ENCODE results near the gene ITGA6. TPM values are rescaled to one million over a fixed set of nuclear protein-coding genes. Genes with fewer than 3 reads are reported as not detected.
"Not testable (repeated sequence)": the region's sequence is repeated elsewhere in the genome, so short reads cannot be mapped to it uniquely, and the experiment has no call there.

Gene ITGA6
- total RNA-seq, 1 experiment from 2014 or later = 75.9 TPM

DNA sequence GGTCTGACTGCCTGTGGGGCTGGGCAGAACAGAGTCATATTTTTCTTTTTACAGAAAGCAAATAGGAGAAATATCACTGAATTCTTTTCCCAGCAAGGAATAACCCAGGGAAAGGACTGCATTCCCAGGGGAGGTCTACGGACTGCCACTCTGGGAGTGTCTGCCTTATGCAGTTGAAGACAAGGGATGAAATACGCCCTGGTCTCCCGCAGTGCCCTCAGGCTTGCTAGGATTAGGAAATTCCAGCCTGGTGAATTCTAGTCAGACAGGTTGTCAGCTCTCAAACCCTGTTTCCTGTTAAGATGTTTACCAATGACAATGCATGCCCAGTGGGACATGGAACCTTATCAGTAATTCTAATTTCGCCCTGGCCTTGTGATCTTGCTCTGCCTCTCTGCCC, 98.2 kb downstream of the ITGA6 start:
- no peak overlapping the region for H3K4me3 ChIP-seq (ENCODE audit: low read depth in 2 of 2, low read length in 2 of 2)
- BruUV-seq (replicated peaks) = no TSS peak
- no peak for DNase-seq (ENCODE audit: low read depth, low spot score)

DNA sequence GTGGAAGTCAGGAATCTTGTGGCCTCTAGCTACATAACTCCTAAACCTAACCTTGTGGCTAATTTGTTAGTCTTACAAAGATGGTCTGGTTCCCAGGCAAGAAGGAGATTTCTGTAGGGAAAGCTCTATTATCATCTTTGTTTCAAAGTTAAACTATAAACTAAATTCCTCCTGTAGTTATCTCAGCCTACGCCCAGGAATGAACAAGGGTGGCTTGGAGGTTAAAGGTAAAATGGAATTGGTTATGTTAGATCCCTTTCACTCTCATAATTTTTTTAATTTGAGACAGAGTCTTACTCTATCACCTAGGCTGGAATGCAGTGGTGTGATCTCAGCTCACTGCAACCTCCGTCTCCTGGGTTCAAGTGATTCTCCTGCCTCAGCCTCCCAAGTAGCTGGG, 103.9 kb downstream of the ITGA6 start:
- no peak for TF ChIP-seq TCF7L2 (IDR thresholded peaks at IDR 0.05; ENCODE audit: low read depth, low read length)
- TF ChIP-seq, protein P1, sequence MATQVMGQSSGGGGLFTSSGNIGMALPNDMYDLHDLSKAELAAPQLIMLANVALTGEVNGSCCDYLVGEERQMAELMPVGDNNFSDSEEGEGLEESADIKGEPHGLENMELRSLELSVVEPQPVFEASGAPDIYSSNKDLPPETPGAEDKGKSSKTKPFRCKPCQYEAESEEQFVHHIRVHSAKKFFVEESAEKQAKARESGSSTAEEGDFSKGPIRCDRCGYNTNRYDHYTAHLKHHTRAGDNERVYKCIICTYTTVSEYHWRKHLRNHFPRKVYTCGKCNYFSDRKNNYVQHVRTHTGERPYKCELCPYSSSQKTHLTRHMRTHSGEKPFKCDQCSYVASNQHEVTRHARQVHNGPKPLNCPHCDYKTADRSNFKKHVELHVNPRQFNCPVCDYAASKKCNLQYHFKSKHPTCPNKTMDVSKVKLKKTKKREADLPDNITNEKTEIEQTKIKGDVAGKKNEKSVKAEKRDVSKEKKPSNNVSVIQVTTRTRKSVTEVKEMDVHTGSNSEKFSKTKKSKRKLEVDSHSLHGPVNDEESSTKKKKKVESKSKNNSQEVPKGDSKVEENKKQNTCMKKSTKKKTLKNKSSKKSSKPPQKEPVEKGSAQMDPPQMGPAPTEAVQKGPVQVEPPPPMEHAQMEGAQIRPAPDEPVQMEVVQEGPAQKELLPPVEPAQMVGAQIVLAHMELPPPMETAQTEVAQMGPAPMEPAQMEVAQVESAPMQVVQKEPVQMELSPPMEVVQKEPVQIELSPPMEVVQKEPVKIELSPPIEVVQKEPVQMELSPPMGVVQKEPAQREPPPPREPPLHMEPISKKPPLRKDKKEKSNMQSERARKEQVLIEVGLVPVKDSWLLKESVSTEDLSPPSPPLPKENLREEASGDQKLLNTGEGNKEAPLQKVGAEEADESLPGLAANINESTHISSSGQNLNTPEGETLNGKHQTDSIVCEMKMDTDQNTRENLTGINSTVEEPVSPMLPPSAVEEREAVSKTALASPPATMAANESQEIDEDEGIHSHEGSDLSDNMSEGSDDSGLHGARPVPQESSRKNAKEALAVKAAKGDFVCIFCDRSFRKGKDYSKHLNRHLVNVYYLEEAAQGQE (IDR thresholded peaks at IDR 0.05; ENCODE audit: insufficient read depth in 1 of 2, low read depth in 2 of 2, low read length in 1 of 2) = no peak
- TF ChIP-seq, protein P2, sequence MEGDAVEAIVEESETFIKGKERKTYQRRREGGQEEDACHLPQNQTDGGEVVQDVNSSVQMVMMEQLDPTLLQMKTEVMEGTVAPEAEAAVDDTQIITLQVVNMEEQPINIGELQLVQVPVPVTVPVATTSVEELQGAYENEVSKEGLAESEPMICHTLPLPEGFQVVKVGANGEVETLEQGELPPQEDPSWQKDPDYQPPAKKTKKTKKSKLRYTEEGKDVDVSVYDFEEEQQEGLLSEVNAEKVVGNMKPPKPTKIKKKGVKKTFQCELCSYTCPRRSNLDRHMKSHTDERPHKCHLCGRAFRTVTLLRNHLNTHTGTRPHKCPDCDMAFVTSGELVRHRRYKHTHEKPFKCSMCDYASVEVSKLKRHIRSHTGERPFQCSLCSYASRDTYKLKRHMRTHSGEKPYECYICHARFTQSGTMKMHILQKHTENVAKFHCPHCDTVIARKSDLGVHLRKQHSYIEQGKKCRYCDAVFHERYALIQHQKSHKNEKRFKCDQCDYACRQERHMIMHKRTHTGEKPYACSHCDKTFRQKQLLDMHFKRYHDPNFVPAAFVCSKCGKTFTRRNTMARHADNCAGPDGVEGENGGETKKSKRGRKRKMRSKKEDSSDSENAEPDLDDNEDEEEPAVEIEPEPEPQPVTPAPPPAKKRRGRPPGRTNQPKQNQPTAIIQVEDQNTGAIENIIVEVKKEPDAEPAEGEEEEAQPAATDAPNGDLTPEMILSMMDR (IDR thresholded peaks at IDR 0.05) = no peak
- no peak for TF ChIP-seq POLR2AphosphoS5 (IDR thresholded peaks at IDR 0.05; ENCODE audit: low read depth, low read length)
- no peak for TF ChIP-seq SIN3A (IDR thresholded peaks at IDR 0.05; ENCODE audit: borderline replicate concordance, insufficient read depth, low read depth, low read length)
- DNase-seq (ENCODE audit: low read depth, low spot score) (no peak), ATAC-seq (no peak)
- Histone ChIP-seq H3K4me3 (ENCODE audit: low read depth in 2 of 2, low read length in 2 of 2) (no peak overlapping the region), H3K9me3 (ENCODE audit: control insufficient read depth, insufficient read depth, low read depth, low read length) (no peaks in the 10 kb centered on the region), H3K27me3 (ENCODE audit: control insufficient read depth, insufficient read depth, low read length) (no peaks in the 10 kb centered on the region), H3K4me1 (ENCODE audit: control insufficient read depth, insufficient read depth, low read length) (no peaks in the 10 kb centered on the region), H3K27ac (ENCODE audit: low read length) (no peak overlapping the region), H3K36me3 (ENCODE audit: control insufficient read depth, insufficient read depth, low read length) (no peaks in the 10 kb centered on the region)
- BruUV-seq (replicated peaks) = no TSS peak
- ChIA-PET CTCF (no interaction called here), POLR2A (no interaction called here)
- intact Hi-C loops (cut with micrococcal nuclease; ENCODE audit: unreplicated experiment) (no loop called here), in situ Hi-C loops (cut with HindIII; ENCODE audit: low pct_unique_long_range_greater_than_20kb, low sequenced_read_pairs) (no loop called here)

More for the DNA sequence above, 98.2 kb downstream of the ITGA6 start:
- H3K4me1 ChIP-seq (ENCODE audit: control insufficient read depth, insufficient read depth, low read length) = no peaks in the 10 kb centered on the region
- no peaks in the 10 kb centered on the region for H3K36me3 ChIP-seq (ENCODE audit: control insufficient read depth, insufficient read depth, low read length)
- intact Hi-C loops (cut with micrococcal nuclease; ENCODE audit: unreplicated experiment) (no loop called here), in situ Hi-C loops (cut with HindIII; ENCODE audit: low pct_unique_long_range_greater_than_20kb, low sequenced_read_pairs) (no loop called here)
- no peak for ATAC-seq
- CTCF ChIA-PET = no interaction called here
- H3K27ac ChIP-seq (ENCODE audit: low read length) = no peak overlapping the region
- H3K9me3 ChIP-seq (ENCODE audit: control insufficient read depth, insufficient read depth, low read depth, low read length) = no peaks in the 10 kb centered on the region
- no peaks in the 10 kb centered on the region; the same call in 1 of the 2 replicates for H3K27me3 ChIP-seq (ENCODE audit: control insufficient read depth, insufficient read depth, low read length)
- no peak for TF ChIP-seq SIN3A (IDR thresholded peaks at IDR 0.05; ENCODE audit: borderline replicate concordance, insufficient read depth, low read depth, low read length)
- TF ChIP-seq, protein P1 (IDR thresholded peaks at IDR 0.05; ENCODE audit: insufficient read depth in 1 of 2, low read depth in 2 of 2, low read length in 1 of 2) = no peak
- no peak for TF ChIP-seq TCF7L2 (IDR thresholded peaks at IDR 0.05; ENCODE audit: low read depth, low read length)
- TF ChIP-seq POLR2AphosphoS5 (IDR thresholded peaks at IDR 0.05; ENCODE audit: low read depth, low read length) = no peak
- TF ChIP-seq, protein P2 (IDR thresholded peaks at IDR 0.05) = no peak
- POLR2A ChIA-PET = no interaction called here

DNA sequence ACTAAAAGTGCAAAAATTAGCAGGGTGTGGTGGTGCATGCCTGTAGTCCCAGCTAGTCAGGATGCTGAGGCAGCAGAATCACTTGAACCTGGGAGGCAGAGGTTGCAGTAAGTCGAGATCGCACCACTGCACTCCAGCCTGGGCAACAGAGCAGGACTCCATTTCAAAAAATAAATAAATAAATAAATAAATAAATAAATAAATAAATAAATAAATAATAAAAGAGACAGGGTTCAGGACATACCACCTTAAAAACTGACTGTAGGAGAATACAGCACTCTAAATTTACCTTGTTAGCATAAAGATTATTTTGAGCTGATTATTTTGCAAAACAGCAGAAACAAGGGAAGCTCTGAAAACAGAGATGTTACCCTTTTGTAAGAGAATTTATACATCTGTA, 105.1 kb downstream of the ITGA6 start:
- H3K4me3 ChIP-seq (ENCODE audit: low read depth in 2 of 2, low read length in 2 of 2); in situ Hi-C loops (cut with HindIII; ENCODE audit: low pct_unique_long_range_greater_than_20kb, low sequenced_read_pairs); ATAC-seq; intact Hi-C loops (cut with micrococcal nuclease; ENCODE audit: unreplicated experiment); BruUV-seq (replicated peaks); DNase-seq (ENCODE audit: low read depth, low spot score); H3K9me3 ChIP-seq (ENCODE audit: control insufficient read depth, insufficient read depth, low read depth, low read length); H3K27ac ChIP-seq (ENCODE audit: low read length); H3K36me3 ChIP-seq (ENCODE audit: control insufficient read depth, insufficient read depth, low read length); H3K4me1 ChIP-seq (ENCODE audit: control insufficient read depth, insufficient read depth, low read length); H3K27me3 ChIP-seq (ENCODE audit: control insufficient read depth, insufficient read depth, low read length); CTCF ChIA-PET: not testable (repeated sequence)
- POLR2A ChIA-PET = interaction anchor here (0.6 kb wide), 1 partner anchor 612 kb away, joined by 4 read pairs; no protein-coding TSS in a partner anchor
